Measurements from ENCODE around the gene KDM5B. TPM values are rescaled to one million over a fixed set of nuclear protein-coding genes. Genes with fewer than 3 reads are reported as not detected.

The KDM5B gene
- polyA plus RNA-seq, 3 donors, result 3.4 to 12.5 (median 10.6) TPM

DNA sequence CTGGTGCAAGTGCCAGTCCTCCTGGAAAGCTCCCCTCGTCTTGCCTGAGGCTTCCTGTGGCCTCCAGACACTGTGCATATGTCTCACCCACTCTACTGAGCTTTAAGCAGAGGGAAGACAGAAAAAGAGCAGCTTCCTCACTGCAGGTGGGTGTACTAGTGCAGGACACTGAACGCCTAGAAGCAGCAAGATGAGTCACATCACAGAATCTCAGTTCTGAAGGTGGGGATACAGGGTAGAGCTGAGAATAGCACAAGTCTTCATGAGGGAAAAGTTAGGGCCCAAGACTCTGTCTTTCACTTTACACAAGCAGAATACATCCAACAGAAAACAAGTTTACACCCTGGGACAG is 39.9 kb upstream of the KDM5B start:
- WGBS (ENCODE audit: insufficient coverage), result no CpG with 5 or more reads among the region's 2 CpGs
- peaks cover 9% of the 10 kb centered on the region for H3K4me1 Mint-ChIP-seq
- DNase-seq, result no peak
- H3K36me3 Mint-ChIP-seq, result no peaks in the 10 kb centered on the region
- no peak overlapping the region for H2AFZ ChIP-seq (ENCODE audit: insufficient read depth, low read depth, low read length, poor library complexity, severe bottlenecking)
- no peak overlapping the region for H3K4me2 ChIP-seq (replicated peaks; ENCODE audit: extremely low read depth, low read length, poor library complexity, severe bottlenecking)
- no peaks in the 10 kb centered on the region for H3K27me3 Mint-ChIP-seq (ENCODE audit: low read depth in 3 of 3)
- intact Hi-C loops (cut with micrococcal nuclease), result no loop called here
- H3K4me3 Mint-ChIP-seq, result no peak overlapping the region
- H3K9me3 ChIP-seq (replicated peaks in 1 of 2; ENCODE audit: control insufficient read depth in 1 of 2, insufficient read depth in 1 of 2, low read length in 2 of 2), result no peaks in the 10 kb centered on the region
- H3K9me3 Mint-ChIP-seq, result no peaks in the 10 kb centered on the region
- no peak overlapping the region for H3K4me3 ChIP-seq (replicated peaks in 1 of 3; ENCODE audit: low read depth in 2 of 3, low read length in 3 of 3)
- H3K27ac Mint-ChIP-seq, result no peak overlapping the region
- no peaks in the 10 kb centered on the region for H4K20me1 ChIP-seq (ENCODE audit: insufficient read depth, low read length)
- TF ChIP-seq, protein P1, sequence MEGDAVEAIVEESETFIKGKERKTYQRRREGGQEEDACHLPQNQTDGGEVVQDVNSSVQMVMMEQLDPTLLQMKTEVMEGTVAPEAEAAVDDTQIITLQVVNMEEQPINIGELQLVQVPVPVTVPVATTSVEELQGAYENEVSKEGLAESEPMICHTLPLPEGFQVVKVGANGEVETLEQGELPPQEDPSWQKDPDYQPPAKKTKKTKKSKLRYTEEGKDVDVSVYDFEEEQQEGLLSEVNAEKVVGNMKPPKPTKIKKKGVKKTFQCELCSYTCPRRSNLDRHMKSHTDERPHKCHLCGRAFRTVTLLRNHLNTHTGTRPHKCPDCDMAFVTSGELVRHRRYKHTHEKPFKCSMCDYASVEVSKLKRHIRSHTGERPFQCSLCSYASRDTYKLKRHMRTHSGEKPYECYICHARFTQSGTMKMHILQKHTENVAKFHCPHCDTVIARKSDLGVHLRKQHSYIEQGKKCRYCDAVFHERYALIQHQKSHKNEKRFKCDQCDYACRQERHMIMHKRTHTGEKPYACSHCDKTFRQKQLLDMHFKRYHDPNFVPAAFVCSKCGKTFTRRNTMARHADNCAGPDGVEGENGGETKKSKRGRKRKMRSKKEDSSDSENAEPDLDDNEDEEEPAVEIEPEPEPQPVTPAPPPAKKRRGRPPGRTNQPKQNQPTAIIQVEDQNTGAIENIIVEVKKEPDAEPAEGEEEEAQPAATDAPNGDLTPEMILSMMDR (IDR thresholded peaks at IDR 0.05), result no peak
- H3K9ac ChIP-seq (ENCODE audit: insufficient read depth, low read length, poor library complexity, severe bottlenecking), result no peak overlapping the region
- no peaks in the 10 kb centered on the region for H3K4me1 ChIP-seq (ENCODE audit: control insufficient read depth in 1 of 2, insufficient read depth in 2 of 2, low read length in 2 of 2)
- H3K79me2 ChIP-seq (ENCODE audit: insufficient read depth, low read length), result no peaks in the 10 kb centered on the region
- H3K27ac ChIP-seq (ENCODE audit: low read depth in 1 of 2, low read length in 2 of 2), result no peak overlapping the region
- no peaks in the 10 kb centered on the region for H3K36me3 ChIP-seq (replicated peaks in 1 of 2; ENCODE audit: control insufficient read depth in 1 of 2, insufficient read depth in 2 of 2, low read length in 2 of 2)
- H3K27me3 ChIP-seq (ENCODE audit: control insufficient read depth in 2 of 2, insufficient read depth in 2 of 2, low read length in 2 of 2), result no peaks in the 10 kb centered on the region

DNA sequence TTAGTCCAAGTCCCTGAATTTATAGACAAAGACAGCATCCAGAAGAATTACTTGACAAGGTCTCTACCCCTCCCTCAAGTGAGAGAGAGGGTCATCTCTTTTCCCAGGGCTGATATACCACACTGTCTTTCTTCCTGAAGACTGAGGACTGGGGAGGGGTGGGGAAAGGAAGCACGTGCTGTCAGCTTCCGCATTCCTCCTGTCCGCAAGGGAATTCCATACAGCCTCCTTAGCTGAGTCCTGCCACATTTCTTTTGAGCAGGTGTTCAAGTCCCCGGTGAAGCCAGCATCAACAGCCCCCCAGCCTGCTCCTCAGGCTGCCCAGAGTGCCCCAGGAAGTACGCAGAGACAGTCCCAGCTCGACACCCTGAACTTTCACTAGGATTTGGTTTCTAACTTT is 36.7 kb upstream of the KDM5B start:
- Histone ChIP-seq H2AFZ (ENCODE audit: insufficient read depth, low read depth, low read length, poor library complexity, severe bottlenecking) (no peak overlapping the region), H3K36me3 (replicated peaks in 1 of 2; ENCODE audit: control insufficient read depth in 1 of 2, insufficient read depth in 2 of 2, low read length in 2 of 2) (no peaks in the 10 kb centered on the region), H3K4me3 (replicated peaks in 1 of 3; ENCODE audit: low read depth in 2 of 3, low read length in 3 of 3) (no peak overlapping the region), H3K9me3 (replicated peaks in 1 of 2; ENCODE audit: control insufficient read depth in 1 of 2, insufficient read depth in 1 of 2, low read length in 2 of 2) (no peaks in the 10 kb centered on the region), H3K79me2 (ENCODE audit: insufficient read depth, low read length) (no peaks in the 10 kb centered on the region), H3K27me3 (ENCODE audit: control insufficient read depth in 2 of 2, insufficient read depth in 2 of 2, low read length in 2 of 2) (no peaks in the 10 kb centered on the region), H3K4me2 (replicated peaks; ENCODE audit: extremely low read depth, low read length, poor library complexity, severe bottlenecking) (no peak overlapping the region), H3K4me1 (ENCODE audit: control insufficient read depth in 1 of 2, insufficient read depth in 2 of 2, low read length in 2 of 2) (peaks cover 0 to 4% of the 10 kb centered on the region in 2 donors), H3K27ac (ENCODE audit: low read depth in 1 of 2, low read length in 2 of 2) (no peak overlapping the region), H3K9ac (ENCODE audit: insufficient read depth, low read length, poor library complexity, severe bottlenecking) (no peak overlapping the region), H4K20me1 (ENCODE audit: insufficient read depth, low read length) (no peaks in the 10 kb centered on the region)
- peaks cover 0 to 4% (median 0%) of the 10 kb centered on the region in 7 donors for H3K9me3 Mint-ChIP-seq
- H3K27me3 Mint-ChIP-seq (ENCODE audit: low read depth in 3 of 3), result peaks cover 0 to 4% (median 1%) of the 10 kb centered on the region in 3 donors
- H3K27ac Mint-ChIP-seq, result no peak overlapping the region
- TF ChIP-seq, protein P1 (IDR thresholded peaks at IDR 0.05), result no peak
- no peaks in the 10 kb centered on the region for H3K36me3 Mint-ChIP-seq
- intact Hi-C loops (cut with micrococcal nuclease), result no loop called here
- WGBS (ENCODE audit: insufficient coverage), result 84% methylated on average over 3 of the region's 6 CpGs
- no peak overlapping the region for H3K4me3 Mint-ChIP-seq
- no peak for DNase-seq
- peaks cover 8% of the 10 kb centered on the region for H3K4me1 Mint-ChIP-seq

All from CD14-positive monocyte (primary cell).